AG04450 (cell line): ENCODE data around the gene LSG1. TPM values are rescaled to one million over a fixed set of nuclear protein-coding genes. Genes with fewer than 3 reads are reported as not detected.

Source experiments
- CTCF ChIA-PET: fragments of 300-600, 350-600 bp; formaldehyde crosslinking; extraction: SDS; loops from one replicate; lab custom pipeline; 2022; ENCODE audit warnings: antibody characterized with exemption, inconsistent platforms; lab: Charles Lee
- POLR2A ChIA-PET: fragments of 350-600 bp; formaldehyde crosslinking; extraction: SDS; loops from one replicate; lab custom pipeline; 2021; ENCODE audit warnings: antibody characterized with exemption, inconsistent platforms; lab: Yijun Ruan, JAX
- DNase-seq: peaks from one replicate; pipeline ENCODE4 v3.0.0-alpha.2; 2011; ENCODE audit warnings: low read depth, low spot score
- H3K27ac ChIP-seq: one replicate; pipeline ENCODE4 v1.5.1; 2012; ENCODE audit warnings: low read depth, low read length, control low read depth
- H3K27me3 ChIP-seq: one replicate; pipeline ENCODE4 v1.6.0; 2012; ENCODE audit warnings: low read length; ENCODE audit not compliant: control insufficient read depth, insufficient read depth
- H3K4me3 ChIP-seq: 2 replicates; pipeline ENCODE4 v1.5.1; 2011; ENCODE audit warnings: mild to moderate bottlenecking, low read depth, low read length, control low read depth
- H3K9me3 ChIP-seq: 2 replicates; pipeline ENCODE4 v1.5.1; 2012; ENCODE audit warnings: low read length; ENCODE audit not compliant: control insufficient read depth, insufficient read depth
- CTCF ChIP-seq: IDR thresholded peaks from 2 replicates; pipeline ENCODE4 v1.5.1; 2011; ENCODE audit warnings: low read depth, low read length, control low read depth, inconsistent platforms
- polyA plus RNA-seq: library from polyadenylated mRNA; depleted of rRNA; stranded (reverse); fragments of >200 nt; gene quantifications from 2 replicates; pipeline ENCODE4 v1.2.3, GENCODE V29; 2011

Gene LSG1
- polyA plus RNA-seq, 1 experiment: 34.0 TPM

GRCh38 chr3:194675081-194675640 is 3.2 kb upstream of the LSG1 start:
- DNase-seq: no peak
- TF ChIP-seq CTCF: no peak
- Histone ChIP-seq H3K27ac (no peak overlapping the region), H3K4me3 (no peak overlapping the region), H3K27me3 (peaks cover 3% of the 10 kb centered on the region), H3K9me3 (no peaks in the 10 kb centered on the region)
- ChIA-PET POLR2A (interaction anchor here (1.5 kb wide), 1 partner anchor 11 kb away, joined by 4 read pairs; the partner anchor contains the start of gene FAM43A), CTCF (interaction anchor here (2.7 kb wide), 1 partner anchor 596 kb away, joined by 10 read pairs; the partner anchor contains the start of gene XXYLT1)

GRCh38 chr3:194673761-194674160 is 1.8 kb upstream of the LSG1 start:
- ChIA-PET CTCF (interaction anchor here (1.8 to 5.1 kb wide), 4 partner anchors 9 to 597 kb away, joined by 8 to 73 read pairs (median 10); partner anchors contain the start of gene XXYLT1), POLR2A (interaction anchor here (0.6 to 1.5 kb wide), 2 partner anchors 12 to 366 kb away, joined by 4 to 9 read pairs; partner anchors contain the start of gene FAM43A)

GRCh38 chr3:194672876-194673275 is 885 bp upstream of the LSG1 start:
- CTCF ChIA-PET: interaction anchor here (1.3 to 5.1 kb wide), 10 partner anchors 10 to 848 kb away, joined by 3 to 73 read pairs (median 10); partner anchors contain the start of gene XXYLT1
- DNase-seq: no peak
- POLR2A ChIA-PET: interaction anchor here (1.0 to 3.6 kb wide), 4 partner anchors 10 to 588 kb away, joined by 3 to 32 read pairs (median 6); partner anchors contain the start of gene FAM43A
- H3K4me3 ChIP-seq: peak overlapping the region; percentile 95
- no peak for TF ChIP-seq CTCF
- peak overlapping the region; percentile 84 for H3K27ac ChIP-seq
- H3K9me3 ChIP-seq: no peaks in the 10 kb centered on the region
- H3K27me3 ChIP-seq: peaks cover 3% of the 10 kb centered on the region

More at GRCh38 chr3:194673761-194674160, 1.8 kb upstream of the LSG1 start:
- peaks cover 3% of the 10 kb centered on the region for H3K27me3 ChIP-seq
- no peak overlapping the region for H3K4me3 ChIP-seq
- H3K9me3 ChIP-seq: no peaks in the 10 kb centered on the region
- TF ChIP-seq CTCF: no peak
- H3K27ac ChIP-seq: no peak overlapping the region
- DNase-seq: no peak

GRCh38 chr3:194671511-194671899 is 486 bp downstream of the LSG1 start:
- CTCF ChIA-PET: interaction anchor here (0.5 to 5.1 kb wide), 41 partner anchors 10 to 766 kb away, joined by 3 to 73 read pairs (median 4); partner anchors contain the start of gene XXYLT1

More at GRCh38 chr3:194671511-194671899, 486 bp downstream of the LSG1 start:
- peak overlapping the region; percentile 95 for H3K4me3 ChIP-seq
- H3K27me3 ChIP-seq: peaks cover 3% of the 10 kb centered on the region
- peak; percentile 65 for TF ChIP-seq CTCF
- H3K9me3 ChIP-seq: no peaks in the 10 kb centered on the region
- POLR2A ChIA-PET: interaction anchor here (0.5 to 3.6 kb wide), 6 partner anchors 11 to 872 kb away, joined by 3 to 32 read pairs (median 5); partner anchors contain the start of genes FAM43A and PPP1R2
- no peak for DNase-seq
- peak overlapping the region; percentile 84 for H3K27ac ChIP-seq
